Astrocyte of the spinal cord (primary cell): ENCODE results near the gene ZNF366.

Source experiments
- DNase-seq: peaks from one replicate; pipeline ENCODE4 v3.0.0; 2011; ENCODE audit warnings: low read depth, low spot score
- H3K4me3 ChIP-seq: 2 replicates; pipeline ENCODE4 v1.5.1; 2011; ENCODE audit warnings: low read depth, mild to moderate bottlenecking, low read length, moderate library complexity
- CTCF ChIP-seq: IDR thresholded peaks from 2 replicates; pipeline ENCODE4 v1.5.1; 2012; ENCODE audit warnings: low read depth, mild to moderate bottlenecking, low read length, inconsistent platforms
- in situ Hi-C: cut with HindIII; loops from 2 replicates; pipeline ENCODE4 v1.10.0; 2017; ENCODE audit warnings: low sequenced_read_pairs

ZNF366 gene

GRCh38 chr5:72427488-72428437 is 79.4 kb downstream of the ZNF366 start:
- TF ChIP-seq CTCF = no peak
- in situ Hi-C loops = no loop called here
- DNase-seq = peak; percentile 45

GRCh38 chr5:72427016-72427415 is 80.2 kb downstream of the ZNF366 start:
- in situ Hi-C loops = no loop called here
- DNase-seq = no peak
- no peak for TF ChIP-seq CTCF
- no peak overlapping the region for H3K4me3 ChIP-seq

More at GRCh38 chr5:72427488-72428437, 79.4 kb downstream of the ZNF366 start:
- H3K4me3 ChIP-seq = no peak overlapping the region

GRCh38 chr5:72426019-72426418 is 81.2 kb downstream of the ZNF366 start:
- no peak for TF ChIP-seq CTCF
- H3K4me3 ChIP-seq = no peak overlapping the region
- DNase-seq = no peak
- in situ Hi-C loops = no loop called here

- in situ Hi-C loops = no loop called here
- no peak for TF ChIP-seq CTCF
These were observed 88.9 kb downstream of the ZNF366 start for GRCh38 chr5:72418271-72418670.

GRCh38 chr5:72417333-72418062 is 89.7 kb downstream of the ZNF366 start:
- no peak overlapping the region for H3K4me3 ChIP-seq
- DNase-seq = no peak
- in situ Hi-C loops = no loop called here
- no peak for TF ChIP-seq CTCF

More at GRCh38 chr5:72418271-72418670, 88.9 kb downstream of the ZNF366 start:
- DNase-seq = no peak
- no peak overlapping the region for H3K4me3 ChIP-seq

GRCh38 chr5:72415616-72416325 is 91.4 kb downstream of the ZNF366 start:
- in situ Hi-C loops = no loop called here
- TF ChIP-seq CTCF = no peak
- no peak overlapping the region for H3K4me3 ChIP-seq
- no peak for DNase-seq
